Activated CD4-positive, CD25-positive, alpha-beta regulatory T cell (primary cell): Measurements from ENCODE around the gene APOL1.
"Not testable (repeated sequence)": the region's sequence is repeated elsewhere in the genome, so short reads cannot be mapped to it uniquely, and the experiment has no call there.

Experiments
- DNase-seq, 4 experiments: peaks; one replicate each; lab custom pipeline; 2025; lab: John Stamatoyannopoulos, UW

APOL1 gene

DNA sequence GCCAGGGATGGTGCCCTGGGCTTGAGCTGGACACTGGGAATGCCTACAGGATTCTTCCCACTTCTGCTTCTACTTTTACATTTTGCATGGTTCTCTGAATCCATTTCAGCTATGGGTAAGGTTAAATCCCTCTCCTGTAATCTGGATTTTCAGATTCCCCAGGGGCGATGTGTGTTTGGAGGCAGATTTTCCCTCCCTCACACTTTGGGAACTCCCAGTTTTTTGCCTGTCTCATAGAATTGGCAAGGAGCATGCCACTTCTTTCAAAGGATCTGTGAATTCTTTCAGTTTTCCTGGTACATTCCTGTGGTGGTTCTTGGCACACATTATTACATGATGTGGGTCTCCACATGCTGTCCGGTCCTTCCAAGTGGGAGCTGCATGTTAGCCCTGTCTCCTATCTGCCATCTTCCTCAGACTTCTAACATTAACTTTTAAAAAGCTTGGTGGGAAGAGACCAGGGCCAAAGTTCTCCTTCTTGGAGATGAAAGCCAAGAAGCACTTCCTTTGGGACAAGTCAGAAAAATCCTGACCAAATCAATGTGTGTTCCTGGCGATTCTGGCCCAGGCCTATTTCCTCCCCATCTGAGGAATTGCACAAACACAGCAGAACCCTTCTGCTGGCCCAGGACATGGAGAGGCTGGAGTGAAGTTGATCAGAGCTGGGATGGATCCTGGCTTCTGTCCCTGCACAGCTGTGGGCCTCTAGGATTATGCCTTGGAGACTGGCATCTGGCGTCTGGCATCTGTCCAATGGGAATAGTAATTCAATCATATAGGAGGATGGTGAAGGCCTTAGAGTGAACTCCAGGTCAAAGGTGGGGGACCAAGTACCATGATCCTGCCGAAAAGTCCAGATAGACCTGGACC lies 8.2 kb upstream of the APOL1 start:
- no peak for DNase-seq

DNA sequence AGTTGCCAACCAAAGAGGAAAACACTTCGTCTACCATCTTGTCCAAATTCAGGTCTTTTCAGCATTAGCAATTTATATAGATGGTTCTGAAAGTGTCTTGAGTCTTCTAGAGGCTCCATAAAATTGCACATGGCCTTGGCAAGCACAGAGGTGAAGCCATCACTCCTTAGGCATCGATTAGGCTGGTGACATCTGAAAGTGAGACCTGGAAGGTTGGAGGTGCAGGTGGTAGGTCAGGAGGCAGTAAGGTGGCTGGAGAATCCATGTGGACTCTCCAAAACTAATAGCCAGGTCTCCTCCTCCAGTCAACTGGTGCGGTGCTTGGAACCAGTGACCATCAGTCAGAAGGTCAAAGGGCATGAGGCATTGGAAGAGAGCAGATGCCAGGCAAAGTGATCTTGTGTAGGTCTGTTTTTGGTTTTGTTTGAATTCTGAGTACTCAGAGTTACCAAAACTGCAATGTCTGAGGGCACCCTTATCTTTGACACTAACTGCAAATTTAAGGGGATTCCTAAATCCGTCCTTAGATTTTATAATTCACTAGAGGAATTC lies 7.1 kb upstream of the APOL1 start:
- DNase-seq, result no peak

DNA sequence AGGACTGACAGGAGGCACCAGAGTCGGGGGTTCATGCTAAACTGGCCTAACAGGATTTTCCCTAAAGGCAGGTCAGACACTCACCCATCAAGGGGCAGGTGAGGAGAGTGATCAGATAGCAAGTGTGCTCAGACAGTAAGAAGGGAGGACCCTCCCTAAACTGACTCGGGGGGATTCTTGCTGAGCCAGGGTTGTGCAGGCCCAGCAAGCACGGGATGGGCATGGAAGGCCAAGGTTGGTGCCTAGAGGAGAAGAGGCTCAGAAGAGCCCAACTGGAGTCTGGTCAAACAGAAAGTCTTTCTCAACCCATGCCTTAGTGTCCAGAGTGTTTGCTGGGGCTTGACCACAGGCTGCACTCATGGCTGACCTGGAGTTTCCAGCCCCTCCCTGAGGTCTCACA lies 6.2 kb upstream of the APOL1 start:
- no peak for DNase-seq

- no peak for DNase-seq
Observed at GRCh38 chr22:36247955-36248354, 5.0 kb upstream of the APOL1 start.

DNA sequence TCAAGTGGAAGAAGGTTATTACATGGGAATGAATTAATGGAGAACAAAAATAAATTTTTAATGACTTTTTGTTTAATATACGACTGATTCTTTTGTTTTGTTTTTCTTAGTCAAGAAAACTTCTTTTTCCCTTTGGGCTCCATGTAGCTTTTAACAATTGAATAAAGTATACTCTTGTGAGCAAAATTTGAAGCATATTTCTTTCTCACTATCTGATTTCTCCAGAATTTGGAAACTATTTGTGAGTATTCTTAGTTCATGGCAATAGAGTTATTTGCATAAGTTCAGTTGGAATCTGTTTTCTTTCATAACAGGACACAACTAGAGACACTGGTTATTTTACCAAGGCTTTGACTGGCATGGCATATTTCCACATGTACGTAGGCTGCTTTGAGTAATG lies 3.8 kb upstream of the APOL1 start:
- DNase-seq, result no peak

- DNase-seq, result not testable (repeated sequence)
Observed at GRCh38 chr22:36250292-36250960, 2.5 kb upstream of the APOL1 start.

GRCh38 chr22:36251979-36252608 lies 839 bp upstream of the APOL1 start:
- not testable (repeated sequence) for DNase-seq

DNA sequence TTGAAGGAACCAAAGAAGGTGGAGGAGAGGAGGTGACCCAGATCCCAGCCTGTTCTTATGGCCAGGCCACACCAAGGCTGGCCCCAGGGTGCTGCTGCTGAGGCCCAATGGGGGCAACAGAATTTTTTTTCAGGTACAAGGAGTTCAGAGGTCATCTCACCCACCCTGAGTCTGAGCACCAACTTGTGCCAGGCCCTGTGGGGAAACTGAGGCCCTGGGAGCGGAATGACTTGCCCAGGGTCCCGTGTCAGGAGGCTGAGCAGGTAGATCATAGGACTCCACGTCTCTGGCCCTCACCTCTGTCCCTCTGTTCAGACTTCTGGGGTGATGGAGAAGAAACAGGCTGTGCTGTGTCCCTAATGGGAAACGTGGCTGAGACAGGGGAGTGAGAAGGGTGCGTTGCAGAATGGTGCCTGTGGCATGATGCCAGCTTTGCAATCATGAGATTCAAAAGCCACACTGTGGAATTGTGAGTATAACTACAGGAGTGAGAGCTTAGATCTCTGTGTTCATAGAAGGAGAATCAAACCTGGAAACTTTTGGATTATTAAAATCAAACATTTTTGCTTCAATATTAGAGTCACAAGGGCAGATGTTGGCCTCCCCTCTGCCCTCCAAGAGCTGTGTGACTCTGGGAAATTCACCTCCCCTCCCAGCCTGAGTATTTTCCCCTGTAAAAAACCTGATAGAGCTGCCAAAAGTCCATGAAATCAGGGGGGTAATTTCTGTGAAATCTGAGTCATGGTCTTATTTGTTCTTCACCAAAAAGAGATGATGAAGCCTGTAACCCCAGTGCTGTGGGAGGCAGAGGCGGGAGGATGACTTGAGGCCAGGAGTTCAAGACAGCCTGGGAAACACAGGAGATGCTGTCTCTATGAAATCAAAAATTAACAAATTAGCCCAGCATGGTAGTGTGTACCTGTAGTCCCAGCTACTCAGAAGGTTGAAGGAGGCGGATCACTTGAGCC lies 874 bp downstream of the APOL1 start:
- DNase-seq, result no peak

- not testable (repeated sequence) for DNase-seq
Observed at GRCh38 chr22:36255572-36255971, 2.6 kb downstream of the APOL1 start.

GRCh38 chr22:36256478-36256877 lies 3.5 kb downstream of the APOL1 start:
- no peak for DNase-seq

GRCh38 chr22:36257308-36257707 lies 4.4 kb downstream of the APOL1 start:
- no peak for DNase-seq

DNA sequence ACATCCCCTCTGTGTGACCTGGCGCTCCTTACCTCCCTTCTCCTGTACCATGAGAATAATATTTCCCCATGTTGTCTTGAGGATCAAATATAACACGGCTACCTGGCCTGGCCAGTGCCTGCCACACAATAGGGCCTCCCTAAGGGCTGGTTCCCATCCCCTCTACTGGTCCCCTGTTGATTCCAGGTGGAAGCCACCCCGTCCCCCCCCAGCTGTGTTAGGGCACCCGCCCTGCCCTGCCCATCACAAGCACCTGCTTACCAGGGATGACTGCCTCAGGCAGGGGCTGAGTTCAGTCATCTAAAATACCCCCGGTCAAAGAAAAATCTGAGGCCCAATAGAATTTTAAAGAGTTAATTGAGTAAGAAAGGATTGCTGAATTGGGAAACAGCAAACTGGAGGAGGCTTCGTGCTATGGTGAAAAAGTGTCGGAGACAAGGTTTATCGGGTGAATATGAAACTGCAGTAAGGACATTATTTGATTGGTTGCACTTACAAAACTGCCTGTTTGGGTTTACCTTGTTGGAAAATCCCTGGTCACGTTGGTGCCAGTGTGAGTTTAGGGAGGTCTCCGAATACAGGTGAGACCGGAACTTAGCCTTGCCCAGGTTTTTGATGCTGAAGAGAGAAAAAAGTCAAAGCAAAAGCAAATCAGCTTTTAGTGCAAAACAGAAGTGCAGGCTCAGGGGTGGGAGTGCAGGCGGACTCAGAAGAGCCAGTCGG lies 5.2 kb downstream of the APOL1 start:
- no peak for DNase-seq

- DNase-seq, result no peak
Observed at GRCh38 chr22:36258701-36259614, 6.0 kb downstream of the APOL1 start.

- no peak for DNase-seq
Observed at GRCh38 chr22:36259615-36260300, 6.8 kb downstream of the APOL1 start.

DNA sequence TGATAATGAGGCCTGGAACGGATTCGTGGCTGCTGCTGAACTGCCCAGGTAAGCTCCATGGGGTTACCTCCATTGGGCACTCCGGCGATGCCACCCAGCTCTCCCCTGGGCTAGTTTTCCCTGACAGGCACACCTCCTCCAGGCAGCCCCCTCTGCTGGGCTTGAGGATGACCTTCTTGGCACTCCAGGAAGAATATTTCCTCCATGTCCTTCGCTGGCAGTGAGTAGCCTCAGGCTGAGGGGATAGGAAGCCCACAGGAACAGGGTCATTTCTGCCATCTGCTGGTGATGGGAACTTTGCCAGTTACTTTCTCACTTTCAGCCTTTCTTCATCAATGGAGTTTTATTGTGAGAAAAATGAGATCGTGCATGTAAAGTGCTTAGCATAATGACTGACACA lies 8.7 kb downstream of the APOL1 start:
- not testable (repeated sequence) for DNase-seq

DNA sequence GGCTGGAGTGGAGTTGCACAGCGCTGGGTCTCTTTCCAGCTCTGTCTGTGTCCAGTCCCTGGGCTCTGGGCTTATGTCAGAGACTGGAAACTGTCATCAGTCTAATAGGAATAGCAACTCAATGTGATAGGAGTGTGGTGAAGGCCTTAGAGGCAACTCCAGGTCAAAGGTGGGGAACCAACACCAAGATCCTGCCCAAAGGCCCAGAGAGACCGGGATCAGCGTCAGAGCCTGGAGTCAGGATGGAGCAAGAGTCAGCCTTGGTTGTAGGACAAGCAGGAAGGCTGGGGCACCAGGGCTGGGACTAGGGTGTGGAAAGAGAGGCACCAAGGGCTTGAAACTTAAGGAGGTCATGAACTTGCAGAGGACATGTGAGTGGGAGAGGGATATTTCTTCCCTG lies 9.4 kb downstream of the APOL1 start:
- not testable (repeated sequence) for DNase-seq

GRCh38 chr22:36263216-36263673 lies 10.3 kb downstream of the APOL1 start:
- not testable (repeated sequence) for DNase-seq

DNA sequence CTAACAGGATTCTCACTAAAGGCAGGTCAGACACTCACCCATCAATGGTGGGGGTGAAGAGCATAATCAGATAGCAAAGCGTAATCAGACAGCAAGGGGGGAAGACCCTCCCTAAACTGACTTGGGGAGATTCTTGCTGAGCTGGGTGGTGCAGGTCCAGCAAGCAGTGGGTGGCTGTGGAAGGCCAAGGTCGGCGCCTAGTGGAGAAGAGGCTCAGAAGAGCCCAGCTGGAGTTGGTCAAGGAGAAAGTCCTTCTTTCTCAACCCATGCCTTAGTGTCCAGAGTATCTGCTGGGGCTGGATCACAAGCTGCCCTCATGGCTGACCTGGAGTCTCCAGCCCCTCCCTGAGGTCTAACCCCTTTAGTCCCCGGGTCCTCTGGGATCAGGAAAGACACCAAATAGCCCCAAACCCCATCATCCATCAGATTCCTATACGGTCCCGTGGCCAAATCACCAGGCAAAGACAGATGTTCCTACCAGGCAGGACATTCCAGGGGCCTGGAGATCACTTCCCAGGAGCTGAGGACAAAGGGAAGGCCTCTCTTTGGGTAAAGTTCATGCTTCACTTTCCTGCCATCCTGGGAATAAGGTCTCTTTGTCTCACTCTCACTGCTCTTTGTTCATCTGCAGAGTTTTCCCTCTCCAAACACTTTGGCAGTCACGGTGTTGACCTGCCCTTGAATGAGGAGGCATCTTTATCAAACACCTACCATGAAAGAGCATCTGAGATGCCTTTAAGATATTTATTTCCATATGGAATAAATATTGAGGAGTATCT lies 11.1 kb downstream of the APOL1 start:
- DNase-seq, result not testable (repeated sequence)
